Testis (tissue), 2 donors: ENCODE data around the gene ABTB1.

Experiments used
- POLR2A ChIP-seq: fragments of 450-650 bp; IDR thresholded peaks from one replicate; pipeline ENCODE4 v1.6.1; 2017; ENCODE audit warnings: antibody characterized with exemption, mild to moderate bottlenecking, moderate library complexity
- TF ChIP-seq, protein P1 (sequence below), 3 experiments: fragments of 450-650 bp in 2 of 3; fragments of 200-600 bp in 1 of 3; sonication (generic) in 1 of 3; IDR thresholded peaks; one replicate each; pipeline ENCODE4 v1.5.1; 2016 to 2019; ENCODE audit warnings: antibody characterized with exemption in 3 of 3, mild to moderate bottlenecking in 2 of 3, moderate library complexity in 1 of 3

DNA sequence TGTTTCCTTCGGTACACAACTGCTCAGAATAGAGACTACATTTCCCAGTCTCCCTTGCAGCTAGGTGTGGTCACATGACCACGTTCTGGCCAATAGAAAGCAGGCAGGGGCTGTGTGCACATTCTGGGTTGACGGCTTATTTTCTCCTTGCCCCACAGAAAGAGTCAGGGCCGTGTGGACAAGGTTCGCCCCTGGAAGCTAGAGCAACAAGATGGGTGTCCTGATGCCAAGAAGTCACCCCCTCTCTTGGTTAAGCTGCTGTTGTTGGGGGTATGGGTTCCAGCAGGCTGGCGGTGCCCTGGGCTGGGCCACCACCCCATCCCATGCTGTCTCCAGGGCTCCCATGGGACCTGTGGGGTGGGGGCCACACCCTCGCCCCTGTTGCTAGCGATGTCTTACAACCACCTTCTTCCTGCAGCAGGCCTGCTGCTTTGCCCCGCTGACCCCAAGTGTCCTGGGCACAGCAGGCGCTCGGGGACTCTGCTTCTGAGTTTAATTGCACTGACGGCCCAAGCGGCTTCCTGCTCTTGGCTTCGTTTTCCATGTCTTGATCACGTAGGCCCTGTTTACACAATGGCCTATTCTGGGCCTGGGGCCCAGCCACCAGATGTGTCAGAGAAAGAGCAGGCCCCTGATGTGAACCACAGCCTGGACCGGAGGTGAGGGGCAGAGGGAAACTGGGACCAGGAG, 24.9 kb downstream of the ABTB1 start:
- TF ChIP-seq, protein P1, sequence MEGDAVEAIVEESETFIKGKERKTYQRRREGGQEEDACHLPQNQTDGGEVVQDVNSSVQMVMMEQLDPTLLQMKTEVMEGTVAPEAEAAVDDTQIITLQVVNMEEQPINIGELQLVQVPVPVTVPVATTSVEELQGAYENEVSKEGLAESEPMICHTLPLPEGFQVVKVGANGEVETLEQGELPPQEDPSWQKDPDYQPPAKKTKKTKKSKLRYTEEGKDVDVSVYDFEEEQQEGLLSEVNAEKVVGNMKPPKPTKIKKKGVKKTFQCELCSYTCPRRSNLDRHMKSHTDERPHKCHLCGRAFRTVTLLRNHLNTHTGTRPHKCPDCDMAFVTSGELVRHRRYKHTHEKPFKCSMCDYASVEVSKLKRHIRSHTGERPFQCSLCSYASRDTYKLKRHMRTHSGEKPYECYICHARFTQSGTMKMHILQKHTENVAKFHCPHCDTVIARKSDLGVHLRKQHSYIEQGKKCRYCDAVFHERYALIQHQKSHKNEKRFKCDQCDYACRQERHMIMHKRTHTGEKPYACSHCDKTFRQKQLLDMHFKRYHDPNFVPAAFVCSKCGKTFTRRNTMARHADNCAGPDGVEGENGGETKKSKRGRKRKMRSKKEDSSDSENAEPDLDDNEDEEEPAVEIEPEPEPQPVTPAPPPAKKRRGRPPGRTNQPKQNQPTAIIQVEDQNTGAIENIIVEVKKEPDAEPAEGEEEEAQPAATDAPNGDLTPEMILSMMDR (IDR thresholded peaks at IDR 0.05) = no peak
- no peak for TF ChIP-seq POLR2A
